HuH-7 (cell line): ENCODE data around the gene TECR.
"Not testable (repeated sequence)": the region's sequence is repeated elsewhere in the genome, so short reads cannot be mapped to it uniquely, and the experiment has no call there.

ENCODE experiments used
- DNase-seq: peaks from one replicate; pipeline ENCODE4 v3.0.0; 2011; ENCODE audit warnings: low spot score

The TECR gene

DNA sequence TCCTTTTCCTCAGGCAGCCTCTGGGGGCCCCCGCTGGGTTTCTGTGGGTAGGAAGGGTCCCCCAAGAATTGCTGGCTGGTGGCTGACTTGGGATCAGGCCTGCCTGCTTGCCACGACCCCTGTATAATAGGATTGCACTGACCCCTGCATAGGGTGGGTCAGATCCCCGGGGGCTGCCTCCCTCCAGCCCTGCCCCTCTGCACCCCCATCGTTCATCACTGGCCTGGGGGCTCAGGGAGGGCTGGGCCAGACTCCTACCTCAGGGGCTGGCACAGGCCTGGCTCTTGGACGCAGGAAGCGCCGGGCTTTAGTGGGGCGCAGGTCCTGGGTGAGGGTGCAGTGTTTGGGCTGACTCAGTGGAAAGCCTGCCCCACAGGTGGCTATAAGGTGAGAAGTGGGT is 31.9 kb downstream of the TECR start:
- DNase-seq = no peak

- no peak for DNase-seq
Measured at GRCh38 chr19:14561847-14562351, 32.5 kb downstream of the TECR start.

- no peak for DNase-seq
Measured at GRCh38 chr19:14562660-14563589, 33.5 kb downstream of the TECR start.

DNA sequence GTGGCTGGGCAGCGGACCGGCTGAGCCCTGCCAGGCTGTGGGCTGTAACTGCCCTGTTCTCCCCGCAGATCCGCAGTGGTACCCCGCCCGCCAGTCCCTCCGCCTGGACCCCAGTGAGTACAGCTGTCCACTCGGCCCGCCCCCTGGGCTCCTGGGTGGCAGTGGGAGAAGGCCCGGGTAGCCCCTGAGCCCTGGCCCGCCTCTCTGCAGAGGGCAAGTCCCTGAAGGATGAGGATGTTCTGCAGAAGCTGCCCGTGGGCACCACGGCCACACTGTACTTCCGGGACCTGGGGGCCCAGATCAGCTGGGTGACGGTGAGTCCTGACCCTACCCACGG is 34.2 kb downstream of the TECR start:
- no peak for DNase-seq

DNA sequence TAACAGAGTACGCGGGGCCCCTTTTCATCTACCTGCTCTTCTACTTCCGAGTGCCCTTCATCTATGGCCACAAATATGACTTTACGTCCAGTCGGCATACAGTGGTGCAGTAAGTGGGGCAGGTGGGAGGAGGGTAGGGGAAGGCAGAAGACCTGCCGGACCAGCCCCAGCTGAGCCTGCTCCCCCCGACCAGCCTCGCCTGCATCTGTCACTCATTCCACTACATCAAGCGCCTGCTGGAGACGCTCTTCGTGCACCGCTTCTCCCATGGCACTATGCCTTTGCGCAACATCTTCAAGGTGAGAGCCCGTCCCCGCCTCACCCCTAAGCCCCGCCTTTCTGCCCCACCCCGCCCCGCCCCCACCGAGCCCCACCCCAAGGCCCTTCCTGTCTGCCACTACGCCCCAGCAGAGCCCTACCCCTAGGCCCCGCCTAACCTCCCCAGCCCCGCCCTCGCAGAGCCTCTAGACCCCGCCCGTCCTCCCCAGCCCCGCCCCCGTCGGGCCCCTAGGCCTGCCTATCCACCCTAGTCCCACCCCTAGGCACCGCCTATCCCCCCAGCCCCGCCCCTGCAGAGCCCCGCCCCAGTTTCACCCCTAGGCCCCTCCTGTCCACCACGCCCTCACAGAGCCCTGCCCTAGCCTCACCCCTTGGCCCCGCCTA is 34.7 kb downstream of the TECR start:
- DNase-seq = peak; percentile 49

- DNase-seq = not testable (repeated sequence)
Measured at GRCh38 chr19:14564652-14565297, 35.4 kb downstream of the TECR start.

DNA sequence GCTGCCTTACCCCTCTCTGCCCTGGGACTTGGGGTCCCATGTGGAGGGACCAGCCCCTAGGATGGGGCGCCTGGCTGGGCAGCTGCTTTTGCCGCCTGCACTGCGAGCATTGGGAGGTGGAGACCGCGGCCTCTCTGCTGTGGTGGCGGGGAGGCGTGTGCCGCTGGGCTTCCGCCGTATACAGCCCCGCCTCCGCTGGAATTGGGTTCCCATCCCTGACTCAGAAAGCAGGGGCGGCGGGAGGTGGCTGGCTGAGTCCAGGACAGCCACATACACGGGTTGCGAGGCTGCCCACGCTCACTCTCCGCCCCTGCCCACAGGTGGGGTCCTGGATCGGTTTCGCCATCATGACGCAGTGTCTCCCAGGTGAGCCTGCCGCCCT is 35.9 kb downstream of the TECR start:
- no peak for DNase-seq

DNA sequence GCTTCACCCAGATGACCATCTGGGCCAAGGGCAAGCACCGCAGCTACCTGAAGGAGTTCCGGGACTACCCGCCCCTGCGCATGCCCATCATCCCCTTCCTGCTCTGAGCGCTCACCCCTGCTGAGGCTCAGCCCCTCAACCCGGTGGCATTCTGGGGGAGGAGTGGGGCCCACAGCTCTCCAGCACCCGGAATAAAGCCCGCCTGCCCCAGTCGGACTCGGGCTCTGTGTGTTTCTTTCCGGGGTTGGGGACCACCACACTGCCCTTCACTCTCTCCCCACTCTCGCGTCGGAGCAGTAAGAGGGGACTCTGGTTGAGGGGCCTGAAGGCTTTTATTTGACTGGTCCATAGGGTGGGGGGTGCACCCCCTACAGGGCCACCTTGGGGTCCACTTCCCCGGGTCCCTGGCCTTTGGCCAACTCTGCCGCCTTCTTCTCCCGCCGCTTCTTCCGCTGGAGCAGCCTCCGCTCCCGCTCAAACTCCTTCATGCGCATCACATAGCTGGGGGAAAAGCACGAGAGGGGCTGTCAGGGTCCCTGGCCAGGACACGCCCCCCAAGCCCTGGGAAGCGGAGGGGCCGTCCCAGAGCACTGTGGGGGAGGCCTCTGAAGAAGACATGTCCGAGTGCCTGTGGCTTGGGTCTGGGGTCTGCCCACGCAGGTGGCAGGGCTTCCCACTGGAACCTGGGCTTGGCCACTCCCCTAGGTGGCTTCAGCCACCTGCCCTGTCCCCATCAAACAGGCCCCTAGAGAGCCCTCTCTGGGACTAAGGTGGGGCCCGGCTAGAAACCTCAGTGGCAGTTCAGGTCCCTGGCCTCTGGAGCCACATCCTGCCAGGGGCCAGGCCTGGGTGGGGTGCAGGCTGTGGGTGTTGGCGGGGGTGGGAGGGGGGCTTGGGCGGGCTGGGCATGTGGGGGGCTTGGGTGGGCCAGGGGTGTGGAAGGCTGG is 36.6 kb downstream of the TECR start:
- no peak for DNase-seq

DNA sequence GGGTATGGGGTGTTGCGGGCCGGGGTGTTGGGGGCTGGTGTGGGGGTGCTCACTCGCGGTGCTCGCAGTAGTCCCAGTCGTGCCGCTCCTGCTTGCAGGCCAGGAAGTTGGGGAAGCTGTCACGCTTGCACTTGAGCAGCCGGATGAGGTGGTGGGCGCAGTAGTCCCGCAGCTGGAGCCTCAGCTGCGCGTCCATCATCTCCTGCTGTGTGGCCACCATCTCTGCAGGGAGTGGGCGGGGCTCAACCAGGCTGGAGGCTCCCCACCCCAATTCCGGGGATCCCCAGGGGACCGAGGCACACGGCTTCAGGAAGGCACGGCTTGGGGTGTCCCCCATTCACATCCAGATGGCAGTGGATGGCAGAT is 37.3 kb downstream of the TECR start:
- DNase-seq = no peak

- DNase-seq = no peak
Measured at GRCh38 chr19:14567079-14567478, 37.7 kb downstream of the TECR start.

DNA sequence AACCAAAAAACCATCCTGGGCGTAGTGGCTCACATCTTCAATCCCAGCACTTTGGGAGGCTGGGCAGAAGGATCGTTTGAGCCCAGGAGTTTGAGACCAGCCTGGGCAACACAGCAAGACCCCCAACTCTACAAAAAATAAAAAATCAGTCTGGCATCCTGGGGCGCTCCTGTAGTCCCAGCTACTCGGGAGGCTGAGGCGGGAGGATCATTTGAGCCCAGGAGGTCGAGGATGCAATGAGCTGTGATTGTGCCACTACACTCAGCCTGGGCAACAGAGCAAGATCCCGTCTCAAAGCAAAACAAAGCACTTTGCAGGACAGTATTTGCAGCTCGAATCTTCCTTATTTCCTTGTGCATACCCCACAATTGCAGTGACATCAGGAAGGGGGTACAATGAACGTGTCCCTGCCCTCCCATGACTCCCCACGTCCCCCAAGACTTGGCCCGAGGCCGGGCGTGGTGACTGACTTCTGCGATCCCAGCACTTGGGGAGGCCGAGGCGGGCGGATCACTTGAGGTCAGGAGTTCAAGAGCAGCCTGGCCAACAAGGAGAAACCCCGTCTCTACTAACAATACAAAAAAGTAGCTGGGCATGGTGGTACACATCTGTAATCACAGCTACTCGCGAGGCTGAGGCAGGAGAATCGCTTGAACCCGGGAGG is 41.6 kb downstream of the TECR start:
- no peak for DNase-seq

DNA sequence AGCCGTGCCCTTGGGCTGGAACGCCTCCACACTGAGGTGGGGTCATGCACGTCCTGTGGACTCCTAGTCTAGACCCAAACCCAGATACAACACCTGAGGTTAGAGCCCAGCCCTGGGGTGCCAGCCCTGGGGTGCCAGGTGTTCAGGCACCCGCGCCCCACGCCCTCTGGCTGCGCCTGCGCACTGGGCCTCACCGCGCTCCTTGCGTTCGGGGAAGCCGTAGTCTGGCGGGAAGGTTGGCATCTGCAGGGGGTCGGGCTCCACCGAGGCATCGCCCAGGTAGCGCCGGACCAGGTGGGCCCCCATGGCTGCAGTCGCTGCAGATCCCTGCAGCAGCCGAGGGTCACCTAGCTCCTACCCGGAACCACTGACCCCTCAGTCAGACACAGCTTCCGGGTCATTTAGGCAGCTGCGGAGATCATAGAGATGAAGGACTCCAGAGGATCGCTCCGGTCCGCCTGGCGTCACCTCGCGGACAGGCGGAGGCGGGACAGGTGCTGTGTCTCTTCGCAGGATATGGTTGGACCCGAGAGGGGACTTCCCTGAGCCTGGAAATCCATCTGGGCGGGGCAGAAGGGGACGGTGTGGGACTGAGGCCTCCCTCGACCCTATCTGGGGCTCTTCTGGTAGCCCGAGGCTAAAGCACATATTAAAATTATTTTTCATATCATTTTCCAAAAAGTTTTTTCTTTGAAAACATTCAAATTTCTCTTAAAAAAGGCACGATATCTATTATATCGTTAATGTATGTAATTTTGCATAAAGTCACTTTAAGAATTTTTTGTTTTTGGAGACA is 42.5 kb downstream of the TECR start, which contains the start of gene NDUFB7:
Gene NDUFB7, minus strand, starts transcription at position 372 of the 796 bp plus-strand sequence. Its CDS starts 66 bp downstream, at position 306.
- peak; percentile 88 for DNase-seq

DNA sequence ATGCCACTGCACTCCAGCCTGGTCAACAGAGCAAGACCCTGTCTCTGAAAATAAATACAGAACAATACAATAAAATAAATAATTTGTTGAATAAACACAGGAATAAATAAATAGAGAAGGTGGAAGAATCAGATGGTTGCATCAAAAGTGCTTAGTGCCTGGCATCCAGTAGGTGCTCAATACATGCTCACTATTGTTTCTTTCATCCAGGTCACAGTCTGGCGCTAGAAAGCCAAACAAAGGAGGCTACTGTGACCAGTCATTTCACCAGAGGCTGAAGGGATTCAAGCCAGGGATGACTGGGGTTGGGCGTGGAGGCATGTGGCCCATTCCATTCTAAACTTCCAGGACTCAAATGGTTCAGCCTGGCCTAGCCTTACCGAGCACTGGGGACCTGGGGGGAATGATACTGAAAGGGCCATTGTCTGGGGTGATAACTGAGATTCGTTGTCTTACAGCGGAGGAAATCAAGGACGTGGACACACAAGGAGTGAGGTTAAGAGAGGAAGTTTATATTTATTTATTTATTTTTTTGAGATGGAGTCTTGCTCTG is 46.1 kb downstream of the TECR start:
- no peak for DNase-seq

DNA sequence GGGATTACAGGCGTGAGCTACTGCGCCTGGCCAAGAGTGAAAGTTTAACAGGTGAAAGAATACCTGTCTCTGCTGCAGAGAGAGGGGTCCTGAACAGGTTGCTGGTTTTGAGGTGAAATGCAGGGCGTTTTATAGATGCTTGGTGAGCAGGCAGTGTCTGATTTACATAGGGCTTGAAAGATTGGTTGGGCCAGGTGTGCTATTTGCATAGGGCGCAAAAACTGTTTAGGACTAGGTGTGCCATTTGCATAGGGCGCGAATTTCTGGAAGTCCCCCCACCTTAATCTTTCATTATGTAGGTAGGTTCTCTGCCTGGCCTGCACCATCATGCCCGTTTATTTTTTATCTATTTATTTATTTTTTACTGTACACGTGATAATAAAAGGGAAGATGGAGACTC is 47.0 kb downstream of the TECR start:
- no peak for DNase-seq

DNA sequence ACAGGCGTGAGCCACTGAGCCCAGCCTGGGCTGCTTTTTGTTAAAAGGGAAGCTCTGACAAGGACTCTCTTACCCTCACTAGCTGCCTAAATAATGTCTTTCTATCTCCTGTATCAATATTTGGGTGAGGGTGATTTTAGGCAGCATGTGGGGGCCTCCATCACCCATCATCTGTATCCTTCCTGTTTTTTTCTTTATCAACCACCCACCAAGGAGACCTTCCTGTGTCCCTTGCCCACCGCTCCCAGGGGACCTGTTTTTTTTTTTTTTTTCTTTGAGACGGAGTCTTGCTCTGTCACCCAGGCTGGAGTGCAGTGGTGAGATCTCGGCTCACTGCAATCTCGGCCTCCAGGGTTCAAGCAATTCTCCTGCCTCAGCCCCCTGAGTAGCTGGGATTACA is 47.9 kb downstream of the TECR start:
- DNase-seq = no peak

DNA sequence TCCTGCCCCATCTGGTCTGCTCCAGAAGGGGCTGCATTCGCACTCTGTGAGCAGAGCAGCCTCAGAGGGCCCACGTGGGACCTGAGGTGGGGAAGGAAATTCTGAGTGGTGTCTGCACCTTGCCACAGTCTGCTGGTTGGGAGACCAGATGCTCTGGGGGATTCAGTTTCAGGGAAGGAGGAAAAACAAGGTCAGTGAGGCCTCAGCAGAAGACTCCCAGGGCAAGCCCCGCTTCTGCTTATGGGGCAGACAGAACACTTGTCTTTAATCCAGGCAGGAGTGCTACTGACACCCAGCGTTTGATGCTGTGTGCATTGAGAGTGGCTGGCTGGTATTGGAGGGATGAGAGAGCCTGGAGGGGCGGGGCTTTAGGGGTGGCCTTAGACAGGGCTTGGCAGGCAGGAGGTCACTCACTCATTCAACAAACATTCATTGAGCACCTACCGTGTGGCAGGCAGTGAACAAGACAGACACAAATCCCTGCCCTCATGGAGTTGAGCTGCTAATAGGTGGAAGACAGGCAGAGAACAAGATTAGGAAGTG is 48.6 kb downstream of the TECR start:
- DNase-seq = no peak

DNA sequence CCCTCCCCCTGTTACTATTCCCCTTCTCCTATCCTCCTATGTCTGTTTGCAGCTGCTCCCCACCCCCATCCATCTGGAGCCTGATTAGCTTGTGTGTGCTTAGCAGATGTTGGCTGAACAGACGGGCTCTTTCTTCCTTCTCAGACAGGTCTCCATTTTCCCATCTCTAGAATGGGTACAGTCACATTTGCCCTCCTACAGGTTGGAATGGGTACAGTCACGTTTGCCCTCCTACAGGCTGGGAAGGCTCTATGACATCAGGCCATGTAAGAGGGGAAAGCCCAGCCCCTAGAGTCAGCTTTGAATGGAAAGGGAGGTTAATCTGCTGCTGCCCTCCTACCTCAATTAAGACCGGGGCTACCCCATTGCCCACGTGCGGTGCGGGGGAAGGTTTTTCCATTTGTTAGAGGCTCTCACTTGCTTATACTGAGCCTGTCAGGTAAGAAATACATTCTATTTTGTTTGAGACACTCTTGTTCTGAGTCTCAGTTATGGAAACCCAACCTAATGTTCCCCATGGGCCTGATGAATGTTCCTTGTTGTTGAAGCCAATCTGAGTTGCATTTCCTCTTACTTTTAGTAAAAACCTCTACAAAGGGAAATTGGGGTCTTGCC is 51.3 kb downstream of the TECR start:
- no peak for DNase-seq

DNA sequence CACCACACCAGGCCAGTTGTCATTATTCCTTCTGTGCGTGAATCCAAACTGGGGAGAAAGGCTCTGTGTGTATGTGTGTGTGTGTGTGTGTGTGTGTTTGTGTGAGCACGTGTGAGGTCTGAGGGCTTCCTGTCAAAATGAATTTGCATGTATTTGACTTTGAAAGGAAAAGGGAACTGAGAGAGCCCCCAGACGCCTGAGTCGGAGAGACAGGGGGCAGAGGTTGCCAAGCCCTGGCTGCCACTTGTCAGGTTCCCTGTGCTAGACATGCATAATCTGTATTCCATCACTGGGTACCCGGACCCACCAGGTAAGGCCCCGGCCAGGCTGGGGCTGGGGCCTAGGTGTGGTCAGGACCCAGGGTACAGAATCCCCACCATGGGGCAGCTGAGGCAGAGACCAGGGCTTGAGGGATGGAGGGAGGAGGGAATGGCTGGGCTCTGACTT is 53.5 kb downstream of the TECR start, which contains the start of gene CLEC17A:
Gene CLEC17A, plus strand, starts transcription at position 191 of the 447 bp plus-strand sequence. Its CDS starts 77 bp downstream, at position 268.
- DNase-seq = no peak

- not testable (repeated sequence) for DNase-seq
Measured at GRCh38 chr19:14584372-14584771, 55.0 kb downstream of the TECR start.
